DOHH2 (cell line): ENCODE results near the gene RPS6KA2.

ENCODE experiments used
- CTCF ChIP-seq: fragments of 200-600 bp; sonication (generic); IDR thresholded peaks from one replicate; pipeline ENCODE4 v1.5.1; 2014; ENCODE audit warnings: antibody characterized with exemption, mild to moderate bottlenecking, low read depth, low read length; ENCODE audit not compliant: poor library complexity, severe bottlenecking
- EZH2phosphoT487 ChIP-seq: fragments of 200-600 bp; sonication (generic); IDR thresholded peaks from 2 replicates; pipeline ENCODE4 v1.6.1; 2017; ENCODE audit warnings: borderline replicate concordance, mild to moderate bottlenecking, antibody characterized with exemption, low read length, moderate library complexity, mixed read lengths

- TF ChIP-seq CTCF (no peak), EZH2phosphoT487 (no peak)
Measured at GRCh38 chr6:166489301-166490155, 137.5 kb downstream of the RPS6KA2 start.
